NB4 (cell line): Measurements from ENCODE around the gene SLFN11.

ENCODE experiments used
- POLR2A ChIP-seq: IDR thresholded peaks from 2 replicates; pipeline ENCODE4 v1.6.1; 2011; ENCODE audit warnings: mild to moderate bottlenecking; ENCODE audit not compliant: insufficient read length; ENCODE audit errors: extremely low read depth
- TF ChIP-seq, protein P1 (sequence below): IDR thresholded peaks from one replicate; pipeline ENCODE4 v1.5.1; 2012; ENCODE audit warnings: low read depth, low read length
- TF ChIP-seq, protein P2 (sequence below): IDR thresholded peaks from 2 replicates; pipeline ENCODE4 v1.6.1; 2011; ENCODE audit warnings: low read depth, low read length

DNA sequence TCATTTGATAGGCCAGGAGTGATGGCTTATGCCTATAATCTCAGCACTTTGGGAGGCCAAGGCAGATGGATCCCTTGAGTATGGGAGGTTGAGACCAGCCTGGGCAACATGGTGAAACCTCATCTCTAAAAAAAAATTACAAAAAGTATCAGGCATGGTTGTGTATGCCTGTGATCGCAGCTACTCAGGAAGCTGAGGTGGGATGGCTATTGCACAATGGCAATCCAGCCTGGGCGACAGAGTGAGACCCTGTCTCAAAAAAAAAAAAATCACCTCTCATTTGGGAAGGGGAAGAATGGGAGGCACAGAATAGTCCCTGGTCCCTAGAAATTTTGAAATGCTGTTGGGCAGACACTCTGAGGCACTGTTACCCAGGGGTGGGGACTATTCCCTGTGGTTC is 35.2 kb downstream of the SLFN11 start:
- TF ChIP-seq, protein P1, sequence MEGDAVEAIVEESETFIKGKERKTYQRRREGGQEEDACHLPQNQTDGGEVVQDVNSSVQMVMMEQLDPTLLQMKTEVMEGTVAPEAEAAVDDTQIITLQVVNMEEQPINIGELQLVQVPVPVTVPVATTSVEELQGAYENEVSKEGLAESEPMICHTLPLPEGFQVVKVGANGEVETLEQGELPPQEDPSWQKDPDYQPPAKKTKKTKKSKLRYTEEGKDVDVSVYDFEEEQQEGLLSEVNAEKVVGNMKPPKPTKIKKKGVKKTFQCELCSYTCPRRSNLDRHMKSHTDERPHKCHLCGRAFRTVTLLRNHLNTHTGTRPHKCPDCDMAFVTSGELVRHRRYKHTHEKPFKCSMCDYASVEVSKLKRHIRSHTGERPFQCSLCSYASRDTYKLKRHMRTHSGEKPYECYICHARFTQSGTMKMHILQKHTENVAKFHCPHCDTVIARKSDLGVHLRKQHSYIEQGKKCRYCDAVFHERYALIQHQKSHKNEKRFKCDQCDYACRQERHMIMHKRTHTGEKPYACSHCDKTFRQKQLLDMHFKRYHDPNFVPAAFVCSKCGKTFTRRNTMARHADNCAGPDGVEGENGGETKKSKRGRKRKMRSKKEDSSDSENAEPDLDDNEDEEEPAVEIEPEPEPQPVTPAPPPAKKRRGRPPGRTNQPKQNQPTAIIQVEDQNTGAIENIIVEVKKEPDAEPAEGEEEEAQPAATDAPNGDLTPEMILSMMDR, result no peak
- TF ChIP-seq, protein P2, sequence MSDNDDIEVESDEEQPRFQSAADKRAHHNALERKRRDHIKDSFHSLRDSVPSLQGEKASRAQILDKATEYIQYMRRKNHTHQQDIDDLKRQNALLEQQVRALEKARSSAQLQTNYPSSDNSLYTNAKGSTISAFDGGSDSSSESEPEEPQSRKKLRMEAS, result no peak
- TF ChIP-seq POLR2A, result no peak
